Ovary (tissue), 10 donors: ENCODE measurements around the gene NFE2L2. TPM values are rescaled to one million over a fixed set of nuclear protein-coding genes. Genes with fewer than 3 reads are reported as not detected.
A peak's percentile ranks its signal among the peaks of the same experiment; 100 is the strongest.
"Not testable (repeated sequence)": the region's sequence is repeated elsewhere in the genome, so short reads cannot be mapped to it uniquely, and the experiment has no call there.

Experiments used
- DNase-seq, 5 donors: peaks; one replicate each; pipeline ENCODE4 v3.0.0-alpha.2; 2019 to 2020
- H3K27ac ChIP-seq, 2 donors: fragments of 200-600 bp; one replicate each; pipeline versions ENCODE4 v1.5.1 to v1.8.0; 2019 to 2022
- H3K27me3 ChIP-seq: fragments of 200-600 bp; one replicate; pipeline ENCODE4 v1.8.0; 2022
- H3K36me3 ChIP-seq: fragments of 200-600 bp; sonication (generic); one replicate; pipeline ENCODE4 v1.5.1; 2019
- H3K4me1 ChIP-seq: one replicate; pipeline ENCODE4 v1.8.1; 2013; ENCODE audit warnings: mild to moderate bottlenecking, moderate library complexity; ENCODE audit not compliant: insufficient read depth
- H3K4me3 ChIP-seq: fragments of 200-600 bp; sonication (generic); one replicate; pipeline ENCODE4 v1.5.1; 2017
- H3K9me3 ChIP-seq, 2 donors: fragments of 200-600 bp in 1 of 2; sonication (generic) in 1 of 2; one replicate each; pipeline versions ENCODE4 v1.5.1 to v1.8.1; 2013 to 2019; ENCODE audit warnings: mild to moderate bottlenecking in 1 of 2, moderate library complexity in 1 of 2
- CTCF ChIP-seq, 3 donors: fragments of 450-650 bp in 2 of 3; fragments of 200-600 bp in 1 of 3; IDR thresholded peaks; one replicate each; pipeline versions ENCODE4 v1.5.1 to v1.8.0; 2016 to 2022; ENCODE audit warnings: antibody characterized with exemption in 3 of 3, mild to moderate bottlenecking in 1 of 3
- EP300 ChIP-seq: sonication (generic); formaldehyde crosslinking; IDR thresholded peaks from one replicate; pipeline ENCODE4 v1.6.1; 2017; ENCODE audit warnings: antibody characterized with exemption
- POLR2A ChIP-seq: fragments of 450-650 bp; IDR thresholded peaks from one replicate; pipeline ENCODE4 v1.6.1; 2017; ENCODE audit warnings: antibody characterized with exemption, mild to moderate bottlenecking, moderate library complexity
- WGBS, 3 donors: extraction: QIAGEN DNeasy Blood & Tissue Kit in 1 of 3; methylation state at CpG; one replicate each; pipeline versions ENCODE4 v1.1.5 to v1.1.7; 2013 to 2017; 5-methylcytosine and 5-hydroxymethylcytosine counted together
- intact Hi-C, 4 donors: fragments of 100-400 bp; cut with DNase I; formaldehyde crosslinking; loops; one replicate each; pipeline versions ENCODE4 v1.11.0 to v1.15.1; 2022 to 2023
- long read RNA-seq, 3 donors: library from polyadenylated mRNA in 2 of 3; unstranded in 2 of 3; transcript quantifications; one replicate each; pipeline ENCODE4 v2.0.0 and lab custom pipeline, GENCODE V29; 2021 to 2026
- polyA plus RNA-seq, 2 donors: library from polyadenylated mRNA; stranded (reverse); fragments of 200-250 nt in 1 of 2; fragments of 350-450 nt in 1 of 2; fragmentation: Illumina TruSeq in 1 of 2; extraction: RNeasy Lipid Tissue Mini Kit (QIAGEN cat#74804) in 1 of 2; gene quantifications; one replicate each; pipeline ENCODE4 v1.2.3, GENCODE V29; 2013 to 2014
- total RNA-seq, 7 donors: library from RNA; depleted of rRNA in 2 of 7; stranded (reverse); fragments of >200 nt in 2 of 7; fragmentation: NEBNext Ultra II Directional in 3 of 7; extraction: Animal tissue kit (Norgen Biotek cat#: 25700) in 3 of 7; gene quantifications; one replicate each; pipeline versions ENCODE4 v1.1.0 to v1.2.4, GENCODE V29; 2016 to 2023
- donor health status: DM: no; HTN: no; CAD: no; lungs with moderate emphysema.
- donor health status: DM: no; HTN: no; CAD: no.
- donor health status: Bipolar disorder and iron deficiency.
- donor health status: DM: yes; HTN: yes; CAD: no.
- donor health status: DM: no; HTN: no; CAD: no.
- donor health status: DM: yes; HTN: yes; CAD: no.

NFE2L2 gene
- total RNA-seq: 100 to 1,000 TPM; 120 to 198 (median 157) TPM
- 100 to 1,000 TPM; 128 to 131 TPM for polyA plus RNA-seq
- long read RNA-seq, donor 1, transcript NFE2L2-202 (5 exons, 2,651 nt): minor isoform, 139 of 349 reads
- long read RNA-seq, donor 1, transcript NFE2L2-201 (5 exons, 2,853 nt): major isoform, 179 of 349 reads
- long read RNA-seq, donor 1, partial matches to known transcripts: 14 of 349 reads
- long read RNA-seq, donor 1, other reads (novel, unspliced or antisense): 14 of 349 reads
- long read RNA-seq, donor 2, transcript NFE2L2-202 (5 exons, 2,651 nt): minor isoform, 7 of 29 reads
- long read RNA-seq, donor 2, transcript NFE2L2-201 (5 exons, 2,853 nt): major isoform, 22 of 29 reads
- long read RNA-seq, donor 2, partial matches to known transcripts: 0 of 29 reads
- long read RNA-seq, donor 2, other reads (novel, unspliced or antisense): 0 of 29 reads
- long read RNA-seq, donor 3, transcript NFE2L2-202 (5 exons, 2,651 nt): minor isoform, 76 of 248 reads
- long read RNA-seq, donor 3, transcript NFE2L2-201 (5 exons, 2,853 nt): major isoform, 146 of 248 reads
- long read RNA-seq, donor 3, partial matches to known transcripts: 6 of 248 reads
- long read RNA-seq, donor 3, other reads (novel, unspliced or antisense): 18 of 248 reads

- peak; percentile 97 to 98 (median 98) for DNase-seq
- TF ChIP-seq CTCF (IDR thresholded peaks at IDR 0.05) (peak in 1 of 3 donors; percentile 31), POLR2A (peak; percentile 97), EP300 (peak; percentile 84)
- Histone ChIP-seq H3K27ac (peak within 1 kb of the TSS; percentile 100), H3K27me3 (no peaks in the 10 kb centered on the region), H3K9me3 (no peaks in the 10 kb centered on the region), H3K4me3 (peak within 1 kb of the TSS; percentile 100), H3K4me1 (peaks cover 10% of the 10 kb centered on the region), H3K36me3 (no peaks in the 10 kb centered on the region)
- intact Hi-C loops: loop anchor here (1.0 to 10.0 kb wide), 8 partner anchors 32 to 1130 kb away; partner anchors contain the start of gene HNRNPA3 (in 3 of the 4)
- WGBS, 3 donors: 0 to 1% (median 1%) methylated on average over 55 to 66 of the region's 66 CpGs
Observed at GRCh38 chr2:177264693-177265587, at the start of gene NFE2L2. Gene NFE2L2, minus strand, starts transcription at chr2:177264727. Its CDS starts 151 bp downstream, at chr2:177264576.

- Histone ChIP-seq H3K9me3 (no peaks in the 10 kb centered on the region), H3K4me3 (no peak overlapping the region), H3K27me3 (no peaks in the 10 kb centered on the region), H3K27ac (no peak overlapping the region), H3K36me3 (no peaks in the 10 kb centered on the region), H3K4me1 (peaks cover 1% of the 10 kb centered on the region)
- intact Hi-C loops: no loop called here
- WGBS, 3 donors: 36 to 40% (median 40%) methylated on average over 1 of the region's 1 CpG
- DNase-seq: no peak
- no peak for TF ChIP-seq EP300
Observed at GRCh38 chr2:177314194-177314593, 49.7 kb upstream of the NFE2L2 start.

GRCh38 chr2:177313162-177313781 is 48.7 kb upstream of the NFE2L2 start:
- TF ChIP-seq CTCF (IDR thresholded peaks at IDR 0.05) (no peak), EP300 (no peak), POLR2A (no peak)
- intact Hi-C loops: no loop called here
- Histone ChIP-seq H3K27ac (no peak overlapping the region), H3K9me3 (no peaks in the 10 kb centered on the region), H3K36me3 (no peaks in the 10 kb centered on the region), H3K4me3 (no peak overlapping the region), H3K4me1 (peaks cover 1% of the 10 kb centered on the region), H3K27me3 (no peaks in the 10 kb centered on the region)
- no peak for DNase-seq
- WGBS, 3 donors: 93 to 97% (median 93%) methylated on average over 2 of the region's 2 CpGs

- no peaks in the 10 kb centered on the region for H3K9me3 ChIP-seq
- H3K27me3 ChIP-seq: no peaks in the 10 kb centered on the region
- no peak overlapping the region for H3K27ac ChIP-seq
- DNase-seq: no peak
- H3K4me1 ChIP-seq: peaks cover 1% of the 10 kb centered on the region
- WGBS, 3 donors: 78 to 82% (median 82%) methylated on average over 1 of the region's 1 CpG
- intact Hi-C loops: no loop called here
- TF ChIP-seq POLR2A (no peak), CTCF (IDR thresholded peaks at IDR 0.05) (no peak), EP300 (no peak)
- H3K36me3 ChIP-seq: no peaks in the 10 kb centered on the region
- H3K4me3 ChIP-seq: no peak overlapping the region
Observed at GRCh38 chr2:177312562-177312961, 48.0 kb upstream of the NFE2L2 start.

- H3K4me3 ChIP-seq, H3K27ac ChIP-seq, H3K36me3 ChIP-seq, H3K27me3 ChIP-seq, H3K9me3 ChIP-seq, H3K4me1 ChIP-seq, DNase-seq, intact Hi-C loops: not testable (repeated sequence)
- 75 to 81% (median 79%) methylated on average over 7 of the region's 7 CpGs for WGBS, 3 donors
Observed at GRCh38 chr2:177309672-177310309, 45.3 kb upstream of the NFE2L2 start.
